Keratinocyte (primary cell): ENCODE data around the gene DIAPH2. TPM values are rescaled to one million over a fixed set of nuclear protein-coding genes. Genes with fewer than 3 reads are reported as not detected.
"Not testable (repeated sequence)": the region's sequence is repeated elsewhere in the genome, so short reads cannot be mapped to it uniquely, and the experiment has no call there.

Experiments used
- DNase-seq: peaks from one replicate; pipeline ENCODE4 v3.0.0-alpha.2; 2011; ENCODE audit warnings: low read depth, missing footprints, low spot score
- FAIRE-seq: peaks from 2 replicates; lab custom pipeline; 2011; peaks lifted over from hg19 to GRCh38; lab: Jason Lieb, UNC
- H2AFZ ChIP-seq: 2 replicates; pipeline ENCODE4 v1.6.0; 2012; ENCODE audit warnings: low read length, control low read depth, inconsistent platforms; ENCODE audit not compliant: control insufficient read depth
- H3K27ac ChIP-seq: 2 replicates; pipeline ENCODE4 v1.5.1; 2011; ENCODE audit warnings: low read length; ENCODE audit not compliant: control insufficient read depth, insufficient read depth
- H3K27me3 ChIP-seq: 3 replicates; pipeline ENCODE4 v1.6.0; 2011; ENCODE audit warnings: low read length; ENCODE audit not compliant: control insufficient read depth, insufficient read depth; ENCODE audit errors: extremely low read depth
- H3K36me3 ChIP-seq, 2 experiments: 2 replicates in 1 of 2; 3 replicates in 1 of 2; pipeline ENCODE4 v1.5.1; 2011; ENCODE audit warnings: low read length in 2 of 2, mild to moderate bottlenecking in 1 of 2; ENCODE audit not compliant: control insufficient read depth in 2 of 2, insufficient read depth in 2 of 2; ENCODE audit errors: extremely low read depth in 1 of 2
- H3K4me1 ChIP-seq: 3 replicates; pipeline ENCODE4 v1.5.1; 2011; ENCODE audit warnings: low read length; ENCODE audit not compliant: control insufficient read depth, insufficient read depth; ENCODE audit errors: extremely low read depth
- H3K4me2 ChIP-seq: 3 replicates; pipeline ENCODE4 v1.6.0; 2011; ENCODE audit warnings: low read depth, low read length; ENCODE audit not compliant: control insufficient read depth, insufficient read depth; ENCODE audit errors: extremely low read depth
- H3K4me3 ChIP-seq, 3 experiments: fragments of 200-600 bp in 1 of 3; sonication (generic) in 1 of 3; 2 replicates in 2 of 3; 3 replicates in 1 of 3; pipeline ENCODE4 v1.5.1; 2011 to 2016; ENCODE audit warnings: low read length in 3 of 3, mild to moderate bottlenecking in 3 of 3, control low read depth in 2 of 3, inconsistent platforms in 1 of 3, low read depth in 1 of 3, mixed read lengths in 1 of 3, mixed run types in 1 of 3, moderate library complexity in 1 of 3; ENCODE audit not compliant: control insufficient read depth in 2 of 3, insufficient read depth in 2 of 3; ENCODE audit errors: extremely low read depth in 1 of 3
- H3K79me2 ChIP-seq: 2 replicates; pipeline ENCODE4 v1.6.0; 2012; ENCODE audit warnings: low read length; ENCODE audit not compliant: control insufficient read depth, insufficient read depth
- H3K9ac ChIP-seq: 3 replicates; pipeline ENCODE4 v1.6.0; 2011; ENCODE audit warnings: low read length; ENCODE audit not compliant: control insufficient read depth, insufficient read depth; ENCODE audit errors: extremely low read depth
- H3K9me1 ChIP-seq: 3 replicates; pipeline ENCODE4 v1.6.0; 2011; ENCODE audit warnings: low read length; ENCODE audit not compliant: control insufficient read depth, insufficient read depth; ENCODE audit errors: extremely low read depth
- H3K9me3 ChIP-seq: 2 replicates; pipeline ENCODE4 v1.5.1; 2012; ENCODE audit warnings: low read depth, low read length; ENCODE audit not compliant: control insufficient read depth
- H4K20me1 ChIP-seq: 3 replicates; pipeline ENCODE4 v1.6.0; 2011; ENCODE audit warnings: low read length; ENCODE audit not compliant: control insufficient read depth, insufficient read depth; ENCODE audit errors: extremely low read depth
- CTCF ChIP-seq, 3 experiments: IDR thresholded peaks in 1 of 3; conservative IDR thresholded peaks in 1 of 3; optimal IDR thresholded peaks in 1 of 3; 2 replicates in 2 of 3; 3 replicates in 1 of 3; pipeline versions ENCODE3 to v1.5.1; 2011; ENCODE audit warnings: low read length in 3 of 3, mild to moderate bottlenecking in 3 of 3, moderate library complexity in 2 of 3, control low read depth in 1 of 3, inconsistent platforms in 1 of 3; ENCODE audit not compliant: insufficient read depth in 2 of 3; ENCODE audit errors: extremely low read depth in 1 of 3
- EZH2 ChIP-seq: IDR thresholded peaks from one replicate; pipeline ENCODE4 v1.6.1; 2012; ENCODE audit warnings: inconsistent platforms, mild to moderate bottlenecking, low read length, moderate library complexity
- dilution Hi-C: fragments of 300-500 bp; cut with MboI; formaldehyde crosslinking; loops from one replicate; pipeline ENCODE4 v1.7.0; 2020; ENCODE audit warnings: low sequenced_read_pairs; ENCODE audit not compliant: extremely low pct_ligation_motif_present
- polyA plus RNA-seq, 5 experiments: library from polyadenylated mRNA; depleted of rRNA in 3 of 5; stranded (reverse) in 3 of 5; stranded (forward) in 1 of 5; unstranded in 1 of 5; fragments of >200 nt; gene quantifications; 1 replicate in 1 of 5; 2 replicates in 3 of 5; 3 replicates in 1 of 5; pipeline versions ENCODE4 v1.2.1 to v1.2.3, GENCODE V29; 2011 to 2012; ENCODE audit warnings: missing spikeins in 2 of 5, low read depth in 1 of 5, low replicate concordance in 1 of 5

Gene DIAPH2
- polyA plus RNA-seq, 1 donor (not counting 4 experiments of a cell fraction or from before 2014, with no cell fraction given), result 7.4 TPM

DNA sequence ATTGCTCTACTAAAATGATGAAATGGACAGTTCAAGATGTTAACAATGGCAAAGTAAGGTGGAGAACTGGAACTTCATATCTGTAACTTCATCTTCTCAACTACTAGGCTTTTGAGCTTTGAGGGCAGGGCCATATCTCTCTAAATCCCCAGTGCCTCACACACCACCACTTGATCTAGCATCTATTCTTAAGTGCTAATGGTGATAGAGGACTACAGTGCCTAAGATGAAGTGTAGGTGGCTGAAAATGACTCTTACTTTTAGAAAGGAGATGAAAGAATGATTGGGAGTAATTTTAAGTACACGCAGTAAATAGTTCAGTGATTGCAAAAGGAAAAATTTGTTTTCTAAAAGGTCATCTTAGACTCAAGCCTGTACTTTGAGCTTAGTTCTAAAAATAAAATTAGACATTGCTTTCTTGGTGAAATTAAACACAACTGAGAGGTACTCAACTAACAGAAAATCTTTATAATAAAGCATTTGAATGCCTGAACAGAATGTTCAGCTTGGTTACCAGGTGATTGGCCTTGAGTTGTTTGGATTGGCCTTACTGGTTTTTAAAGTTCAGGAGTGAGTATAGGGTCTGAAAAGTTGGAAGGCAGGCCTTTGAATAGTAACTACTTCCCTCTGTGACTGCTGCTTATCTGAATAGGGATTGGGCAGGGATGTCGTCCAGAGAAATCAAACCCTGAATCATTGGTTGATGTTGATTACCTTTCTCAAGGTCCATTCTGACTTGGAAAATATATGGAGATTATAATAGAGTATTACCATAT is 45.4 kb downstream of the DIAPH2 start:
- Histone ChIP-seq H3K27me3 (no peaks in the 10 kb centered on the region), H3K79me2 (no peaks in the 10 kb centered on the region), H3K4me3 (no peak overlapping the region), H3K27ac (no peak overlapping the region), H3K36me3 (no peaks in the 10 kb centered on the region), H3K9me1 (no peaks in the 10 kb centered on the region), H3K4me2 (no peak overlapping the region), H3K4me1 (no peaks in the 10 kb centered on the region), H3K9me3 (no peaks in the 10 kb centered on the region), H4K20me1 (no peaks in the 10 kb centered on the region), H2AFZ (no peak overlapping the region), H3K9ac (no peak overlapping the region)
- FAIRE-seq, result no peak
- dilution Hi-C loops, result no loop called here
- no peak for DNase-seq
- TF ChIP-seq EZH2, result no peak
- TF ChIP-seq CTCF (optimal IDR thresholded peaks at IDR 0.05 in 1 of 3, IDR thresholded peaks at IDR 0.05 in 1 of 3, conservative IDR thresholded peaks at IDR 0.05 in 1 of 3; ENCODE audit: extremely low read depth in 1 of 3, insufficient read depth in 2 of 3, low read length in 3 of 3), result no peak

DNA sequence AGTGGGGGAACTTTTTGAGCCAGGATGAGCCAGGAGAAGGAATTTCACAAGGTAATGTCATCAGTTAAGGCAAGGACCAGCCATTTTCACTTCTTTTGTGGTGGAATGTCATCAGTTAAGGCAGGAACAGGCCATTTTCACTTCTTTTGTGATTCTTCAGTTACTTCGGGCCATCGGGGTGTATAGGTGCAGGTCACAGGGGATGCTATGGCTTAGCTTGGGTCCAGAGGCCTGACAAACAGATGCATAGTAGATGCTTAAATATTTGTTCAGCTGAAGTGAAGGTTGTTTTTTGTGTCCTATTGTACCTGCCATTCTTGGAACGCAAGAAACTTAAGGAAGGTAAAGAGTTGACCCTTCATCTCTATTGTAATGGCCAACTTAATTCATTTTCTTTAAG is 46.4 kb downstream of the DIAPH2 start:
- H3K9me1 ChIP-seq, H3K27ac ChIP-seq, H3K79me2 ChIP-seq, DNase-seq, H3K9me3 ChIP-seq, H4K20me1 ChIP-seq, H2AFZ ChIP-seq, H3K27me3 ChIP-seq, FAIRE-seq, H3K9ac ChIP-seq, H3K4me3 ChIP-seq, dilution Hi-C loops, H3K4me2 ChIP-seq, H3K4me1 ChIP-seq, H3K36me3 ChIP-seq: not testable (repeated sequence)
